Ascending aorta (tissue), 2 donors: Measurements from ENCODE around the gene DMAP1. TPM values are rescaled to one million over a fixed set of nuclear protein-coding genes. Genes with fewer than 3 reads are reported as not detected.

Experiments used
- DNase-seq, 2 donors: peaks; one replicate each; pipeline ENCODE4 v3.0.0-alpha.2; 2019; ENCODE audit warnings: low spot score in 2 of 2
- H3K27ac ChIP-seq, 2 donors: fragments of 200-600 bp; sonication (generic); one replicate each; pipeline ENCODE4 v1.5.1; 2016 to 2017; ENCODE audit warnings: mild to moderate bottlenecking in 1 of 2
- H3K27me3 ChIP-seq: fragments of 200-600 bp; sonication (generic); one replicate; pipeline ENCODE4 v1.5.1; 2017
- H3K36me3 ChIP-seq, 2 donors: fragments of 200-600 bp; sonication (generic); one replicate each; pipeline ENCODE4 v1.5.1; 2016
- H3K4me1 ChIP-seq, 2 donors: fragments of 200-600 bp; sonication (generic); one replicate each; pipeline ENCODE4 v1.5.1; 2016 to 2017; ENCODE audit warnings: mild to moderate bottlenecking in 1 of 2
- H3K4me3 ChIP-seq, 2 donors: fragments of 200-600 bp; sonication (generic); one replicate each; pipeline ENCODE4 v1.5.1; 2016 to 2017; ENCODE audit warnings: mild to moderate bottlenecking in 1 of 2
- H3K9me3 ChIP-seq, 2 donors: fragments of 200-600 bp; sonication (generic); one replicate each; pipeline ENCODE4 v1.5.1; 2016
- intact Hi-C: fragments of 100-400 bp; cut with DNase I; formaldehyde crosslinking; loops from one replicate; pipeline ENCODE4 v1.15.1; 2023
- total RNA-seq: library from RNA; depleted of rRNA; stranded (reverse); fragments of >200 nt; gene quantifications from one replicate; pipeline ENCODE4 v1.1.0, GENCODE V29; 2016
- TF ChIP-seq, protein P1 (sequence below), 3 experiments: fragments of 200-600 bp in 2 of 3; fragments of 450-650 bp in 1 of 3; sonication (generic) in 2 of 3; IDR thresholded peaks; one replicate each; pipeline ENCODE4 v1.5.1; 2016 to 2019; ENCODE audit warnings: antibody characterized with exemption in 3 of 3, mild to moderate bottlenecking in 1 of 3, moderate library complexity in 1 of 3

The DMAP1 gene
- total RNA-seq, 1 donor from 2014 or later: 42.7 TPM

- no peaks in the 10 kb centered on the region for H3K9me3 ChIP-seq
- H3K4me3 ChIP-seq: no peak overlapping the region
- H3K27ac ChIP-seq: no peak overlapping the region
- peaks cover 0 to 17% of the 10 kb centered on the region in 2 donors for H3K36me3 ChIP-seq
- intact Hi-C loops: no loop called here
- H3K27me3 ChIP-seq: no peaks in the 10 kb centered on the region
- H3K4me1 ChIP-seq: no peaks in the 10 kb centered on the region
- TF ChIP-seq, protein P1, sequence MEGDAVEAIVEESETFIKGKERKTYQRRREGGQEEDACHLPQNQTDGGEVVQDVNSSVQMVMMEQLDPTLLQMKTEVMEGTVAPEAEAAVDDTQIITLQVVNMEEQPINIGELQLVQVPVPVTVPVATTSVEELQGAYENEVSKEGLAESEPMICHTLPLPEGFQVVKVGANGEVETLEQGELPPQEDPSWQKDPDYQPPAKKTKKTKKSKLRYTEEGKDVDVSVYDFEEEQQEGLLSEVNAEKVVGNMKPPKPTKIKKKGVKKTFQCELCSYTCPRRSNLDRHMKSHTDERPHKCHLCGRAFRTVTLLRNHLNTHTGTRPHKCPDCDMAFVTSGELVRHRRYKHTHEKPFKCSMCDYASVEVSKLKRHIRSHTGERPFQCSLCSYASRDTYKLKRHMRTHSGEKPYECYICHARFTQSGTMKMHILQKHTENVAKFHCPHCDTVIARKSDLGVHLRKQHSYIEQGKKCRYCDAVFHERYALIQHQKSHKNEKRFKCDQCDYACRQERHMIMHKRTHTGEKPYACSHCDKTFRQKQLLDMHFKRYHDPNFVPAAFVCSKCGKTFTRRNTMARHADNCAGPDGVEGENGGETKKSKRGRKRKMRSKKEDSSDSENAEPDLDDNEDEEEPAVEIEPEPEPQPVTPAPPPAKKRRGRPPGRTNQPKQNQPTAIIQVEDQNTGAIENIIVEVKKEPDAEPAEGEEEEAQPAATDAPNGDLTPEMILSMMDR (IDR thresholded peaks at IDR 0.05): no peak
- DNase-seq: no peak
Observed at GRCh38 chr1:44230796-44231195, 17.5 kb downstream of the DMAP1 start.

DNA sequence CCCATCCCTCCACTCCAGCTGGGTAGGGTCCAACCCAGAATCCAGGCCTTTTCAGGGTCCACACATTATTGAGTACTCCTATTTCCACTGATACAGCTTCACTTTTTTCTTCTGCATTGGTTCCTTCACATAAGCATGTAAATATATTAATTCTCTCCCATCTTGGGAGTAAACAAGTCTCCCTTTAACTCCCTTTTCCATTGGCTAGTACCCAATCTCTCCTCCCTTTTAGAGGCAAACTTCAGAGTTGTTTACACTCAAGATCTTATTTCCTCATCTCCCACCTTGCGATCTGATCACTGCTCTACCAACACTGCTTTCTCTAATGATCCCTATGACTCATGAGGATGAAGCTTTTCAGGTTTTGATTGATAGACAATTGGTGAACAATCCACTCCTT lies 20.3 kb downstream of the DMAP1 start:
- Histone ChIP-seq H3K27ac (no peak overlapping the region), H3K36me3 (peaks cover 0 to 17% of the 10 kb centered on the region in 2 donors), H3K27me3 (no peaks in the 10 kb centered on the region), H3K4me3 (no peak overlapping the region), H3K9me3 (no peaks in the 10 kb centered on the region), H3K4me1 (peaks cover 0 to 3% of the 10 kb centered on the region in 2 donors)
- TF ChIP-seq, protein P1 (IDR thresholded peaks at IDR 0.05): no peak
- intact Hi-C loops: no loop called here
- no peak for DNase-seq

GRCh38 chr1:44235808-44236207 lies 22.5 kb downstream of the DMAP1 start:
- no peaks in the 10 kb centered on the region for H3K27me3 ChIP-seq
- H3K36me3 ChIP-seq: peaks cover 0 to 17% of the 10 kb centered on the region in 2 donors
- DNase-seq: no peak
- intact Hi-C loops: no loop called here
- H3K27ac ChIP-seq: no peak overlapping the region
- no peak overlapping the region for H3K4me3 ChIP-seq
- TF ChIP-seq, protein P1 (IDR thresholded peaks at IDR 0.05): no peak
- H3K9me3 ChIP-seq: no peaks in the 10 kb centered on the region
- H3K4me1 ChIP-seq: peaks cover 10 to 20% of the 10 kb centered on the region in 2 donors

DNA sequence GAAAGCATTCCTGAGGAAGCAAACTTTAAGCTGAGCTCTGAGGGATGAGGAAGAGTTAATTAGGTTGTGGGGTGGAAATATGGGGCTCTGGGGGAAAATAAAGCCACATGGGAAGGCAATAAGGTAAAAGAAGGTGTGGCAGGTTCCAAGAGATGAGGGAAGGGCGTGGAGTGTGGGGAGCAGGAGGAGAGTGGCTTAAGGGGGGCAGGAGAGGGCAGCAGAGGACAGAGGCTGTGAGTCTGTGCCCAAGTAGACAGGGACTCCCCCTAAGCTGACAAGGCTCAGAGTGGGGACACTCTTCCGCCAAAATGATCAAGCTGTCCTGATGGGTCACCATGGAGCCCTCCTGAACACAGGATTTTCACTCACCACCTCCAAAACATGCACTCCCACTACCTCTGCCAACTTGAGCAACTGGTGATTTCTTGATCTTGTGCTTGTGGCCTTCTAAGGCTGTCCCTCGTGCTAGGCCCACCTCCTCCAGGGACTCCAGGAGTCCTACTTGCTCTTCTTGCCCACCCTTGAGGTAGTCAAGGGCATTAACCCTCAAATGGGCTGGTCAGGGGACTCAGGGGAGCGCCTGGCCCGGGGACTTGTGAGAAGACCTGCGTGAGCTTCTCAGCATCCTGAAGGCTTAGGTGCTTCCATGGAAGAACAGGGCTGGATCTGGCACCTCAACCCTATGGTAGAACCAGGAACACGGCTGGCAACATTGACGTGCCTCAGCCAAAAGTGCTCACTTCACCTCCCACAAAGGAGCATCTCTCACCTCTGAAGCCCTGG lies 23.4 kb downstream of the DMAP1 start:
- peaks cover 0 to 12% of the 10 kb centered on the region in 2 donors for H3K36me3 ChIP-seq
- H3K4me3 ChIP-seq: no peak overlapping the region
- H3K27me3 ChIP-seq: no peaks in the 10 kb centered on the region
- H3K4me1 ChIP-seq: peaks cover 11 to 23% of the 10 kb centered on the region in 2 donors
- no peak for DNase-seq
- intact Hi-C loops: no loop called here
- TF ChIP-seq, protein P1 (IDR thresholded peaks at IDR 0.05): no peak
- no peaks in the 10 kb centered on the region for H3K9me3 ChIP-seq
- H3K27ac ChIP-seq: no peak overlapping the region

DNA sequence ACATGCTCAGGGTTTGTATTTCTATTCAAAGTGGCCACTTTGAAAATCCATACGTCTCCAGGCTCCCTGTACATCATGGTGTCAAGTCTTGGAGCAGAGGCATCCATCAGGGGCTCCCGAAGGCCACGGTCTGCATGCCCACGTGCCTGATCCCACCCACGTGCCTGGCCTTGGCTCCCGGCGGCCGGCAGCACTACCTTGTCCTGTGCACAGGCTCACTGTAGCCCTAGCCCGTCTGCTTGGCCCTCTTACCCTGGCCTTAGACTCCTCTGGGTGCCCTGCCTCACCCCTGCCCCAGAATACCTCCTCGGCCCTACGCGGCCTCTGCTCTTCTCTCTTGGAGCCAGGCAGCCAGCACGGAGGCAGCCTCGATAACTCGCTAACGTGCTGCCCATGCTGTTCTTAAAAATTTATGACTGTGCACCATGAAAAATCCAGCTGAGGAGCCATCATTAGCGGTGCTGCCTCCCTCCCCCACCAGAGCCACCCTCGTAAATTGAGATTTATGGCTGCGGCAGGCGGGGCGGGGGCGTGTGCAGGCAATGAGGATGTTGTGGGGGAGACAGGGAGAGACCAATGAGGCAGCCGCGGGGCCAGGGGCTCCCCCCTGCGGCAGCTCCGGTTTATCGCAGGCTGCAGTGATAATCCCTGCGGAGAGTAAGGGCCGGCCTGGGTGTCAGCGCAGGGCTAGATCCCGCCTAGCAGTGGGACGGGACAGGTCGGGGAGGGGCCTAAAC lies 24.6 kb downstream of the DMAP1 start:
- no peaks in the 10 kb centered on the region for H3K9me3 ChIP-seq
- H3K27ac ChIP-seq: peak overlapping the region; percentile 3 to 84
- peak in 1 of 2 donors; percentile 72 for DNase-seq
- peaks cover 11 to 23% of the 10 kb centered on the region in 2 donors for H3K4me1 ChIP-seq
- TF ChIP-seq, protein P1 (IDR thresholded peaks at IDR 0.05): peak; percentile 26 to 59 (median 59)
- H3K36me3 ChIP-seq: peaks cover 0 to 4% of the 10 kb centered on the region in 2 donors
- intact Hi-C loops: no loop called here
- H3K4me3 ChIP-seq: peak overlapping the region in 1 of 2 donors; percentile 30
- H3K27me3 ChIP-seq: no peaks in the 10 kb centered on the region
